ENCODE measurements around the gene SAPCD2. TPM values are rescaled to one million over a fixed set of nuclear protein-coding genes. Genes with fewer than 3 reads are reported as not detected.

The SAPCD2 gene
- total RNA-seq, 2 donors from 2014 or later, result 20.8 to 24.9 TPM

DNA sequence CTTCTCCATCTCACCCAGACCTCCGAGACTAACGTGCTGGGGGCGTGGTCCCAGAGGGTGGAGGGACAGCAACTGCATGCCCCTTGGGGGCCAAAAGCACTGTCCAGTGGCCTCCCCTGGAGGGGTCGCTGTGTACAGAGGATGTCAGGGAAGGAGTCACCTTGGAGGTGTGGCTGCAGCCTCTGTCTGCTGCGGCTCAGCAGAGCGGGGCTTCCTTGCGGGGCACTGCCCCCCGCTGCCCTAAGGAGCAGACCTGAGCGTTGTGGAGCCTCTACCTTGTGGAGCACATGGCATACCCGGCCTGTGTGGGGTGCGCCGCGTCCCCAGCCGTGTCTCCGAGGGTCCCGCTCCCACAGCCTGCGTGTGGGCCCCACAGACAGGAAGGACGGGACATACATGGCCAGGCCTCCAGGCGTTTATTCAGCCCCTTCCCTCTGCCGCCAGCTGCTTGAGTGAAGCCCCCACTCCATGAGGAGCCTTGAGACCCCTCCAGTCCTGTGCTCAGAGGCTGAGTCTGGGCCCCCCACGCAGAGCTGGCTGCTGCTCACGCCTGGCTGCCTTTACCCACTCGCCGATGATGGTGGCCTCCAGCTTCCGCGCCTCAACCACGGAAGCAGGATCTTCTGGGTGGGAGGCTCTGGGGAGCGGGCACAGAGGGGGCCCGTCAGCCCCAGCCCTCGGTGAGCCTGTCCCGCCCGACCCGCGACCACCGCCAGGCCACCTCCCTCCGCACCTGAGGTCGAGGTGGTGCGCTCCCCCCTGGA is 40.0 kb upstream of the SAPCD2 start:
- Mint-ChIP-seq H3K4me3 (no peak overlapping the region), H3K4me1 (no peaks in the 10 kb centered on the region), H3K27me3 (ENCODE audit: insufficient read depth) (peaks cover 20% of the 10 kb centered on the region), H3K36me3 (ENCODE audit: low read depth) (peaks cover 7% of the 10 kb centered on the region), H3K9me3 (no peaks in the 10 kb centered on the region), H3K27ac (no peak overlapping the region)
- no peak overlapping the region for H3K9ac ChIP-seq (ENCODE audit: extremely low read depth, low read length, poor library complexity, severe bottlenecking)
- H3K27ac ChIP-seq (ENCODE audit: low read depth, low read length), result no peak overlapping the region
- 88 to 92% methylated on average over 20 to 38 of the region's 38 CpGs for WGBS, 2 experiments (ENCODE audit: insufficient coverage in 1 of 2, insufficient read length in 1 of 2)
- TF ChIP-seq, protein P1, sequence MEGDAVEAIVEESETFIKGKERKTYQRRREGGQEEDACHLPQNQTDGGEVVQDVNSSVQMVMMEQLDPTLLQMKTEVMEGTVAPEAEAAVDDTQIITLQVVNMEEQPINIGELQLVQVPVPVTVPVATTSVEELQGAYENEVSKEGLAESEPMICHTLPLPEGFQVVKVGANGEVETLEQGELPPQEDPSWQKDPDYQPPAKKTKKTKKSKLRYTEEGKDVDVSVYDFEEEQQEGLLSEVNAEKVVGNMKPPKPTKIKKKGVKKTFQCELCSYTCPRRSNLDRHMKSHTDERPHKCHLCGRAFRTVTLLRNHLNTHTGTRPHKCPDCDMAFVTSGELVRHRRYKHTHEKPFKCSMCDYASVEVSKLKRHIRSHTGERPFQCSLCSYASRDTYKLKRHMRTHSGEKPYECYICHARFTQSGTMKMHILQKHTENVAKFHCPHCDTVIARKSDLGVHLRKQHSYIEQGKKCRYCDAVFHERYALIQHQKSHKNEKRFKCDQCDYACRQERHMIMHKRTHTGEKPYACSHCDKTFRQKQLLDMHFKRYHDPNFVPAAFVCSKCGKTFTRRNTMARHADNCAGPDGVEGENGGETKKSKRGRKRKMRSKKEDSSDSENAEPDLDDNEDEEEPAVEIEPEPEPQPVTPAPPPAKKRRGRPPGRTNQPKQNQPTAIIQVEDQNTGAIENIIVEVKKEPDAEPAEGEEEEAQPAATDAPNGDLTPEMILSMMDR (conservative IDR thresholded peaks at IDR 0.05), result no peak
- H3K36me3 ChIP-seq (ENCODE audit: control insufficient read depth, insufficient read depth, low read length), result no peaks in the 10 kb centered on the region
- H3K4me3 ChIP-seq (ENCODE audit: low read length), result no peak overlapping the region
- peaks cover 18% of the 10 kb centered on the region for H3K27me3 ChIP-seq (ENCODE audit: control insufficient read depth, insufficient read depth, low read length, poor library complexity, severe bottlenecking)
- DNase-seq, result no peak
- H3K9me3 ChIP-seq (ENCODE audit: control insufficient read depth, low read length), result no peaks in the 10 kb centered on the region
- H3K4me1 ChIP-seq (ENCODE audit: control insufficient read depth, insufficient read depth, low read length), result no peaks in the 10 kb centered on the region

DNA sequence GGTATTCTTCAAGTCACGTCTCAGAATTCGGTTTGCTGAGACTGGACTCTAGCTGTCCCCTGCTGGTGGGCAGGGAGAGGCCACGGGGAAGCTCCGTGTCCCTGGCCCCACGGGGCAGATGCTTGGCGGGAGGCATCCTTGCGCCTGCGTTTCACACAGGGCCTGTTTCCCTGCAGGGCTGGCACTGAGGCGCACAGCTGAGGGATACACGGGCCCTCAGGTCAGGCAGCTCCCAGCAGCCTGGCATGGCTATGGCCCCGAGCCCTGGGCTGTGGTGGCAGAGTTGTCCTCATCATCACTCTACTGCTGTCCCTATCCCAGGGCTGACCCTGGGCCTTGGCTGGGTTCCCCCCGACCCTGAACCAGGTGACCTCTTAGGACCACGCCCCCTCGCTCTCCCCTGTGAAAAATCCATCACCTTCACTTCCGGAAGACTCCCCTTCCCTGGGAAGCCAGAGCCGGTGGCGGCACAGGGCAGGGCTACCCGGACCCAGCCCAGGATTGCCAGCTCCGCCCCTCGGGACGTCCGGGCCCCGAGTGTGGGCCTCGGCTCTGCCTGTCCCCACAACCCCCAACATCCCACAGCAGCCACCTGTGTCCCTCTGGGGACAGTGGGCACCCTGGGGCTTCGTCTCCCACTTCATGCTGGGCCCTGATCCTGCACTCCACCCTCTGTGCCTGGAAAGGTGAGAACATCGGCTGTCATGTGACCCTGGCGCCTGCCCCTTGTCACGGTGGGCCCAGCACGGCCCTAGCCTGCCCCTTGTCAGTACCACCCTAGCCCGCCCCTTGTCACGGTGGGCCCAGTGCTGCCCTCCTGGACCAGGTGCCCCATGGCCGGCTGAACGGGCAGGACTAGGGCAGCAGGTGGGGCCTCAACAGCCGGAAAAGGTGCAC is 39.1 kb upstream of the SAPCD2 start:
- Histone ChIP-seq H3K27me3 (ENCODE audit: control insufficient read depth, insufficient read depth, low read length, poor library complexity, severe bottlenecking) (peaks cover 10% of the 10 kb centered on the region), H3K36me3 (ENCODE audit: control insufficient read depth, insufficient read depth, low read length) (no peaks in the 10 kb centered on the region), H3K9ac (ENCODE audit: extremely low read depth, low read length, poor library complexity, severe bottlenecking) (no peak overlapping the region), H3K9me3 (ENCODE audit: control insufficient read depth, low read length) (no peaks in the 10 kb centered on the region), H3K27ac (ENCODE audit: low read depth, low read length) (no peak overlapping the region), H3K4me3 (ENCODE audit: low read length) (no peak overlapping the region), H3K4me1 (ENCODE audit: control insufficient read depth, insufficient read depth, low read length) (no peaks in the 10 kb centered on the region)
- no peak for DNase-seq
- H3K9me3 Mint-ChIP-seq, result no peaks in the 10 kb centered on the region
- peaks cover 14% of the 10 kb centered on the region for H3K27me3 Mint-ChIP-seq (ENCODE audit: insufficient read depth)
- H3K4me3 Mint-ChIP-seq, result no peak overlapping the region
- H3K36me3 Mint-ChIP-seq (ENCODE audit: low read depth), result peaks cover 11% of the 10 kb centered on the region
- no peak overlapping the region for H3K27ac Mint-ChIP-seq
- TF ChIP-seq, protein P1 (conservative IDR thresholded peaks at IDR 0.05), result no peak
- no peaks in the 10 kb centered on the region for H3K4me1 Mint-ChIP-seq
- WGBS, 2 experiments (ENCODE audit: insufficient coverage in 1 of 2, insufficient read length in 1 of 2), result 90 to 97% methylated on average over 16 to 34 of the region's 34 CpGs

DNA sequence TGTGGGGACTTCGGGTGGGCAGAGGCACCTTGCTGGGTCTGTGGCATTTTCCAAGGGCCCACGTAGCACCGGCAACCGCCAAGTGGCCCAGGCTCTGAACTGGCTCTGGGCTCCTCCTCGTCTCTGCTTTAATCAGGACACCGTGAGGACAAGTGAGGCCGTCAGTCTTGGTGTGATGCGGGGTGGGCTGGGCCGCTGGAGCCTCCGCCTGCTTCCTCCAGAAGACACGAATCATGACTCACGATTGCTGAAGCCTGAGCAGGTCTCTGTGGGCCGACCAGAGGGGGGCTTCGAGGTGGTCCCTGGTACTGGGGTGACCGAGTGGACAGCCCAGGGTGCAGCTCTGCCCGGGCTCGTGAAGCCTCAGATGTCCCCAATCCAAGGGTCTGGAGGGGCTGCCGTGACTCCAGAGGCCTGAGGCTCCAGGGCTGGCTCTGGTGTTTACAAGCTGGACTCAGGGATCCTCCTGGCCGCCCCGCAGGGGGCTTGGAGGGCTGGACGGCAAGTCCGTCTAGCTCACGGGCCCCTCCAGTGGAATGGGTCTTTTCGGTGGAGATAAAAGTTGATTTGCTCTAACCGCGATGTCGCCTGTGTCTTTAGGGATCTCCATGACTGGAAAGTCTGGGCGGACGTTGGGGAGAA is 38.4 kb upstream of the SAPCD2 start:
- Mint-ChIP-seq H3K9me3 (no peaks in the 10 kb centered on the region), H3K27me3 (ENCODE audit: insufficient read depth) (peaks cover 9% of the 10 kb centered on the region), H3K4me3 (no peak overlapping the region), H3K36me3 (ENCODE audit: low read depth) (peaks cover 11% of the 10 kb centered on the region), H3K27ac (no peak overlapping the region), H3K4me1 (no peaks in the 10 kb centered on the region)
- TF ChIP-seq, protein P1 (conservative IDR thresholded peaks at IDR 0.05), result no peak
- Histone ChIP-seq H3K9ac (ENCODE audit: extremely low read depth, low read length, poor library complexity, severe bottlenecking) (no peak overlapping the region), H3K36me3 (ENCODE audit: control insufficient read depth, insufficient read depth, low read length) (peaks cover 4% of the 10 kb centered on the region), H3K27me3 (ENCODE audit: control insufficient read depth, insufficient read depth, low read length, poor library complexity, severe bottlenecking) (peaks cover 9% of the 10 kb centered on the region), H3K27ac (ENCODE audit: low read depth, low read length) (no peak overlapping the region), H3K4me3 (ENCODE audit: low read length) (no peak overlapping the region), H3K9me3 (ENCODE audit: control insufficient read depth, low read length) (no peaks in the 10 kb centered on the region), H3K4me1 (ENCODE audit: control insufficient read depth, insufficient read depth, low read length) (no peaks in the 10 kb centered on the region)
- DNase-seq, result no peak
- WGBS, 2 experiments (ENCODE audit: insufficient coverage in 1 of 2, insufficient read length in 1 of 2), result 91 to 94% methylated on average over 28 to 29 of the region's 29 CpGs

Measured in endodermal cell (in vitro differentiated cells).